ENCODE measurements around the gene RAVER1.
"Not testable (repeated sequence)": the region's sequence is repeated elsewhere in the genome, so short reads cannot be mapped to it uniquely, and the experiment has no call there.

RAVER1 gene

DNA sequence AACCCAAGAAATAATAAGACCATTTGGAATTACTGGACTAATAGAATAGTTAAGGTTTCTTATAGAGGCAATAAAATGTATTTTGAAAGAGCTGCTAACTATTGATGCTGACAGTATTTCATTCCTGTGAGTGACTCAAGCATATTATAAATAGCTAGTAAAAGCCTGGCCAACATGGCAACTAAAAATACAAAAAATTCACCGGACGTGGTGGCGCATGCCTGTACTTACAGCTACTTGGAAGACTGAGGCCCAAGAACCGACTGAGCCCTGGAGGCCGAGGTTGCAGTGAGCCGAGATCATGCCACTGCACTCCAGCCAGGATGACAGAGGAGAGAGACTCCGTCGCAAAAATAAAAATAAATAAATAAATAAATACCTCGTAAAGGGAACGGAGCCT, 11.5 kb upstream of the RAVER1 start:
- DNase-seq (ENCODE audit: low read depth): no peak

DNA sequence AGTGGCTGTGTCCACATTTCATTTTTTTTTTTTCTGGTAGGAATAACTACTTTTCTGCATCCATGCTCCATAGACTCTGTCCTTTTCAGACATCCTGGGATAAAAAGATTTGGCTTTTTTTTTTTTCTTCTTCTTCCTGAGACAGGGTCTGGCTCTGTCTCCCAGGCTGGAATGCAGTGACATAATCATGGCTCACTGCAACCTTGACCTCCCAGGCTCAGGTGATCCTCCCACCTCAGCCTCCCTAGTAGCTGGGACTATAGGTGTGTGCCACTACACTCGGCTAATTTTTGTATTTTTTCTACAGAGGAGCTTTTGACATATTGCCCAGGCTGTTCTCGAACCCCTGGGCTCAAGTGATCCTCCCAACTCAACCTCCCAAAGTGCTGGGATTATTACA, 10.2 kb upstream of the RAVER1 start:
- DNase-seq (ENCODE audit: low read depth): no peak

DNA sequence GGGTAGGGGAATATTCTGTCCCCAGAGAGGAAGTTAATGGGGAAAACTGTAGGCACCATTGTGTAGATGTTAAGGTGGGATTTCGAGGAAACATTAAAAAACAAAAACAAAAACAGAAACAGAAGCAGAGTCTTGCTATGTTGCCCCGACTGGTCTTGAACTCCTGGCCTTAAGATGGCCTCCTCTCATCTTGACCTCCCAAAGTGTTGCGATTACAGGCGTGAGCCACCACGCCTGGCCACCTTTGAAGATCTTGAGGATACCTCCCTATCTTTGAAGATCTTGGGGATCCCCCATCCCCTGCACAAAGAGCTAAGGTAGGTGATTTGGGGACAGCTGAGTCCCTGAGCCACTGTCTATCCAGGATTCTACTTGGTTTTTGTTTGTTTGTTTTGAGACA, 6.6 kb upstream of the RAVER1 start:
- no peak for DNase-seq (ENCODE audit: low read depth)

DNA sequence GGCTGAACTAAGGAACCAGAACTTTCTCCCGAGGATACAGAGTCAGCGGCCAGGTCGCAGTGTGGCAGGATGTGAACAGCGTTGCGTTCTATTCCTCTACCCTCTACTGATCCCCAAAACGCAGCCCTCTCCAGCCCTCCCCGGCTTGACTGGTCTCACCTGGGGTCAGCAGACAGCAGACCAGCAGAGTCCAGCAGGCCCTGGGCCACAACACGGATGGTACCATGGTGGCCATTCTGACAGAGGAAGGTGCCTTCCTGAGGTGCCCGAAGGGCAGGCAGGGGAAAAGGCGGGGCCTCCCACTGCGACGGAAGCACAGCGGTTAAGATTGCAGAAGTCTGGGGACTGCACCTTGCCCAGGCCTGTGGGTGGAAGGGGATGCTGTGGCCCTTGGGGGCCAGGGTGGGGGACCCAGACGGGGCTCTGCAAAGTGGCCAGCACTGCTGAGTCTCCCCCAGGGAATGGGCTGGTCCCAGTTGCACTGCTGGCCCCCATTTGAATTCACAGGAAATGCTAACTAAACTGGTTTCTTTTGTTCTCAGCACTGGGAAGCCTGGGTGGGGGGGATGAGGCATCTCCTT, 6.1 kb upstream of the RAVER1 start, which contains the start of gene ICAM3:
Gene ICAM3, minus strand, starts transcription at position 245 of the 581 bp plus-strand sequence. Its CDS starts 10 bp downstream, at position 235.
- DNase-seq (ENCODE audit: low read depth): peak; percentile 59

DNA sequence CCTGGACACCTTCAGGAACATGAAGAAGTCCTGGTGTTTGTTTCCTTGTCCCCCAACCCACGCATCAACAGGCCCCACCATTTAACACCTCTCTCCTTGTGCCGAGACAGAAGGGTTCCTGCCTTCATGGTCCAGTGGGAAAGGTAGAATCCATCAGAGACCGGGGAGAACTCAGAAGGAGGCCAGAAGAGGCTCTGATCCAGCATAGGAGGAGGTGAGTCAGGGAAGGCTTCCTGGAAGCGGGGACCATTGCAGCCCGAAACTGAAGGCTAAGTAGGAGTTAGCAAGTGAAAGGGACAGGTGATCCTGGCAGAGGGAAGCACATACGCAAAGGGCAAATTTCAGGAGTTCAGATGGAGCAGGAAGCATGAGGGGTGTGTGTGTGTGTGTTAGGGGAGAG, 5.6 kb upstream of the RAVER1 start:
- DNase-seq (ENCODE audit: low read depth): no peak

DNA sequence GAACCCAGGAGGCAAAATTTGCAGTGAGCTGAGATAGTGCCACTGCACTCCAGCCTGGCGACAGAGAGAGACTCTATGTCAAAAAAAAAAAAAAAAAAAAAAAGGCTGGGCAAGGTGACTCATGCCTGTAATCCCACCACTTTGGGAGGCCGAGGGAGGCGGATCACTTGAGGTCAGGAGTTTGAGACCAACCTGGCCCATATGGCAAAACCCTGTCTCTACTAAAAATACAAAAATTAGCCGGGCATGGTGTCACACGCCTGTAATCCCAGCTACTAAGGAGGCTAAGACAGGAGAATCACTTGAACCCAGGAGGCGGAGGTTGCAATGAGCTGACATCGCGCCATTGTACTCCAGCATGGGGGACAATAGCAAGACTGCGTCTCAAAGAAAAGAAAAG, 3.4 kb upstream of the RAVER1 start:
- not testable (repeated sequence) for DNase-seq (ENCODE audit: low read depth)

DNA sequence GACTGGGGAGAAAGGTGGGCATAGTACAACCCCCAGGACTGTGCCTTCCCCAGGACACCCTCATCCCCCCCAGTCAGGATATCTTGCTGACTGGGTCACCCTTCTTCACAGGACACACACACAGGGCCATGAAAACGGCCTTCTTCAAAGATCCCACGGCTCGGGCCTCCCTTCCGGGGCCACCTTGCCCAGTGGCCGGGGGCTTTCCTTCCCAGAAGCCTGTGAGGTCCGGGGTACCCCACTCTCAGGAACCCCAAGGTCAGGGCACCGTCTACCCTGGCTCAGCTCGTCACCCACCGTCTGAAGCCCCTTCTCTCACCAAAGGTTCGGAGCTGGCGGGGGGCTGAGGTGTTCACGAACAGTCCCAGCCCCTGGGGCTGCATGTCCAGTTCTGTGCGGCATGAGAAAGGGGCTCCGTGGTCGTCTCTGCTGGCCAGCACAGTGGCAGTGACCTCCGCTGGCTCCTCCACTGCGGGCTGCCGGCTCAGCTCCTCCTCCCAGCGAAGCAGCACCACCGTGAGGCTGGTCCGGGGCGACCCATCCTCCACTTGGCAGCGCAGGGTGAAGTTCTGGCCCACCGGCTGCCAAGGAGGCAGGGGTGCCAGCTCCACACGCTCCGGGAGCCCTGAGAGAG, 2.1 kb upstream of the RAVER1 start:
- DNase-seq (ENCODE audit: low read depth): no peak

DNA sequence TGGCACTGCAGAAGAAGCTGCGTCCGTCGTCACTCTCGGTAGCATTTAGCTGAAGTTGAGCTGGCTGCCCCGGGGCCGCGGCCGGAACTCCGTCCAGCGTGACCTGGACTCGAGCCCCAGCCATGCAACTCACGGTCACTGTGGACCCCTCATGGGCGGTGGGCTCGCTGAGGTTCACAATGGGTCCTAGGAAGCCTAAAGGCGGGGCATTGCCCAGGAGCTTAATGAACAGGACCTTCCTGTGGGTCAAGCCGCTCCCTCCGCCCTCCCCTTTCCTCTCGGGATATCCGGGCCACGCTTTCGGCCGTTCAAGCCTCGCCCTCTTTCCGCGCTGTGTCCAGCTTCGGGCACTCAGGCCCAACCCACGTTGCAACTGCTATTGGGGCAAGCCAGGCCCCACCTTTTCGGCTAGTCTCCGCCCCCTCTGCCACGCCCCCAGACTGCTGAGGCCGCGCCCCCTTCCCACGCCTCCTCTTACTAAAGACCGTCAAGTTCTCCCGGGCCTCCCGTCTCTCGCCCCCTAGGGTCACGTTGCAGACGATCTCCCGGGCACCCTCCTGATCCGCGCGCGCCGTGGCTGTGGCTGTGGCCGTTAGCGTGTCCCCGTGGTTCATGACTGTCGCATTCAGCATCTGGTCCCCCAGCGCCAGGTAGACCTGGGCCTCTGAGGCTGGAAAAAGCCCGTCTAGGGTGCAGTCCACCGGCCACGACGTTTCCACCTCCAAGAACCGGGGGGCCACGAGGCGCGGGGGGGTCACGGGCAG, 1.4 kb upstream of the RAVER1 start:
- DNase-seq (ENCODE audit: low read depth): peak; percentile 40

DNA sequence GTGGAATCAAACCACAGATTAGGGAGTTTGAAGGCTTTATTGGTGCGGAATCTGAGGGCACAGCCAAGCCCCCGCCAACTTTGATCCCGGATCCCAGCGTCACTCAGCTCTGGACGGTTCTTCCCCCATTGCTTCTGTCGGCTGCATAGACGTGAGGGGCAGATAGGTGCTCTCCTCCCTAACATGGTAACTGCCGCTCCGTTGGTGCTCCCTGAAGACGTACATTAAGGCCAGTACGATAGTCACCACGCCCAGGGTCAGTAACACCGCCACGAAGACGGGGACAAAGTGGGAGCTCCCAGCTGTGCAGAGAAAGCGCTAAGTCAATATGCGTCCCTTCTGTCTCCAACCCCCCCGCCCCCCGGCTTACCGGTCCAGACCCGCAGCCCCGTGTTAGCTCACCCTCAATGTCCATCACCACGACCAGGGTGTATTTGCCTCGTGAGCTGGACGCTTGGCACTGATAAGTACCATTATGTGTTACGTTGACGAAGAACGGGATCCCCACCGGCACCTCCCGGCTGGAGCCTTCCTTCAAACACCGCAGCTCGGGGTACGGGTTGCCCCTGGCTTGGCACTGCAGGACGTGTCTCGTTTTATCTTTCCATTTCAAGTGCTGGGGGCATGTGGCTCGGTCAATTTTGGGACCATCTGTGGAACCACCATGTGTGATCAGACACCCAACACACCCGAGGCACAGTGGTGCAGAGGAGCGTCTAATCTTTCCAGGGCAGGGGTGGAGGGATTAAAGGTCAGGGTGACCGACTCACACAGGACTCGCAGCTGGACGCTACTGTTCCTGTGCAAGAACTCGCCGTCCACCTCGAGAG, 644 bp upstream of the RAVER1 start:
- no peak for DNase-seq (ENCODE audit: low read depth)

DNA sequence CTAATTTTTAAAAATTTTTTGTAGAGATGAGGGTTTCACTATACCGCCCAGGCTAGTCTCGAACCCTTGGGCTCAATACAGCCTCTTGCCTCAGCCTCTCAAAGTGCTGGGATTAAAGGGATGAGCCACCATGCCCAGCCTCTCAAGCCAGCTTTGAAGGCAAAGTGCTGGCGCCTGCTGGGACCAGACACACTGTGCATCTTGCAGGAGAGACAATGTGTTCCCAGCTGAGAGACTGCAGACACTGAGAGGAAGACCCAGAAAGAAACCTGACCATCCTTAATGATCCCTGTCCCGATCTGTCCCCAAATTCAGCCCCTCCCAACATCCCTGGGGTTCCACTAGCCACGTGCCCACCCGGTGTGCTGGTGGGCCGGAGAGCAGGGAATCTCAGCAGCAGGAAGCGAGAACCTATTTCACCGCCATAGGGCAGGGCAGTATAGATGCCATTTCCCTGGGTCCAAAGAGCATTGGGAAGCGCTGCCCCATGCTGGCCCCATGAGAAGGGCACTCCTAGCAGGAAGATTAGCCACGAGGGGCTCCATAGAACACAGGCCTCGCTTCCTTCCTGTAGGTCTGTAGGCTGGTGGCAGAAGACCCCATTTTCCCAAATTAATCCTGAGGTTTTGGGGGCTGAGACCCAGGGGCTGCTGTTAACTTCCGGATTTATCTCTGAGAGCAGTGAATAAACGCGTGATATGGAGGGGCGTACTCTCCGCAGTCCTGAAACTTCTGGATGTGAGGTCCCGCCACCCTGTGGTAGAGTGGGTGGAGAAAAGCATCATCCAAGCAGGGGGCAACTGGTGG, 968 bp downstream of the RAVER1 start:
- DNase-seq (ENCODE audit: low read depth): no peak

DNA sequence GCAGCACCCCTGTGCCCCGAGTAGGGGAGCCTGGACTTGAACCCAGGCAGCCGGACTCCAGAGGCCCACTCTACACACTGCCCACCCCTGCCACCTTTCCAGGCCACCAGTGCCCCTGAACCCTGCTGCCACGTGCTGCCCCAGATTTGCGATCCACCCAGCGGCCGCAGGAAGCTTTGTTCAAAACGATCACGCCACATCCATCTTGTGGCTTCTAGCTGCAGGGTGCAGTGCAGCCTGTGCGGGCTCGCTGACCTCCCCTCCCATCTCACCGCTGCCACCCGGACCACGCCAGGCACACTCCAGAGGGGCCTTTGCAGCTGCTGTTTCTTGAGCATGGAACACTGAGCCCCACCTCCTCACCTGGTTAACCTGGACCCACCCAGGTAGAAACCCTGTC, 3.8 kb downstream of the RAVER1 start:
- no peak for DNase-seq (ENCODE audit: low read depth)

DNA sequence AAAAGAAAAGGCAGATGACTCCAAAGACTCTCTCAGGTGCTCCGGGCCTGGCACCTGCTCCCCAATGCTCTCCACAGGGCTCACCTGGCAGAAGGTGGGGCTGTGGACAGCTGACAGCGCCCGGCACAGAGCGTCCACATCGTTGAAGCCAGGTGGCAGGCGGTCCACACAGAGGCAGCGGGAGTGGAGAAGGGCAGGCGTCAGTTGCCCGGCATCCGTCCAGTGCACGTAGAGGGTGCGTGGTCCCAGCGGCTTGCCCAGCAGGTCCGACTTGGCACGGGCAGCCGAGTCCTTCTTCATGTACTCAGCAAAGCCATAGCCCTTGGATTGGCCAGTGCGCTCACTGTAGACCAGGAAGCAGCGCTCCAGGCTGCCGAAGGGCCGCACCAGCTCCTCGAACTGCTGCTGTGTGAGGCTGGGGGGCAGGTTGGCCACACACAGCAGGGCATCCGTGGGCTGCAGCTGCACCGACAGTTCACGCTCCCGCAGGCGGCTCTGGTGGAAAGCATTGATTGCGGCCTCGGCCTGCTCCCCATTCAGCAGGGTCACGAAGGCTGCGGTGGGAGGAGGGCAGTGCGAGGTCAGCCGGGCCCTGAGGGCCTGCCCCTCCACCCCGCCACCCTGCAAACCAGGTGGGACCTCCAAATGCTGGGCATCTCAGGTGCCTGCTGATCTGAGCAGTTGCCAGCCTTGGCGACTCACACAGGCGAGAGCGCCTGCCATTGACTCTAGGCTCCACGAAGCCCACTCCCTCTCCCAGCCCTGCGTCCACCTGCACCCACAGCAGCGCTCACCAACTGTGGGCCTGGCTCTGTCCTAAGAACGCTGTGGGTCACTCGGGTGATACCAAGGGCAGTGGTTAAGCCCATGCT, 4.5 kb downstream of the RAVER1 start:
- no peak for DNase-seq (ENCODE audit: low read depth)

DNA sequence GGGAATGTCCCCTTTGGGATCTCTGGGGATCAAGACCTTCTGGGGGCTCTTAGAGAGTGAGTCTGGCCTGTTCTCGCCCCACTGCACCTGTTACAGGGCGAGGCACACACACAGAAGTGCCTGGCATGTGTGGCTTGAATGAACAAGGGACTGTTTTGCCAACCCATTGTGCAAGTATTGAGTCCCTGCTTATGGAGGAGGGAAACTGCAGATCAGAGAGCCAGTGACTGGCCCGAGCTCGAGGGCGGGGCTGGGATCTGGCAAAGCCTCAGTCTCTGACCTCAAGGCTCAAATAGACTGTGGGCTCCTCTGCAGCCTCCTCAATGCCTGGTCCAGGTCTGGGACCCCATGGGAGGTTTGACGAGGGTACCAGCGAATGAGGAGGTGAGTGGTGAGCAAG, 5.5 kb downstream of the RAVER1 start:
- DNase-seq (ENCODE audit: low read depth): no peak

DNA sequence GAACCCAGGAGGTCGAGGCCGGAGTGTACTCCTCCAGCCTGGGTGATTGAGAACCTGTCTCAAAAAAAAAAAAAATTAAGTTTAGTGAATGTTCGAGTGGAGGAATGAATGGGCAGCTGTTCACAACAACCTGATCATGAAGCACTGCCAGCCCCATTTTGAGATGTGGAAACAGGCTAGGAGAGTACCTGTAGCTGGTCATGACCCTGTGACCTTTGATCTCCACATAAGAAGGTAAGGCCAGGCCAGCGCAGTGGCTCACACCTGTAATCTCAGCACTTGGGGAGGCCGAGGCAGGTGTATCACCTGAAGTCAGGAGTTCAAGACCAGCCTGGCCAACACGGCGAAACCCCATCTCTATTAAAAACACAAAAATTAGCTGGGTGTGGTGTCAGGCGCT, 7.6 kb downstream of the RAVER1 start:
- no peak for DNase-seq (ENCODE audit: low read depth)

DNA sequence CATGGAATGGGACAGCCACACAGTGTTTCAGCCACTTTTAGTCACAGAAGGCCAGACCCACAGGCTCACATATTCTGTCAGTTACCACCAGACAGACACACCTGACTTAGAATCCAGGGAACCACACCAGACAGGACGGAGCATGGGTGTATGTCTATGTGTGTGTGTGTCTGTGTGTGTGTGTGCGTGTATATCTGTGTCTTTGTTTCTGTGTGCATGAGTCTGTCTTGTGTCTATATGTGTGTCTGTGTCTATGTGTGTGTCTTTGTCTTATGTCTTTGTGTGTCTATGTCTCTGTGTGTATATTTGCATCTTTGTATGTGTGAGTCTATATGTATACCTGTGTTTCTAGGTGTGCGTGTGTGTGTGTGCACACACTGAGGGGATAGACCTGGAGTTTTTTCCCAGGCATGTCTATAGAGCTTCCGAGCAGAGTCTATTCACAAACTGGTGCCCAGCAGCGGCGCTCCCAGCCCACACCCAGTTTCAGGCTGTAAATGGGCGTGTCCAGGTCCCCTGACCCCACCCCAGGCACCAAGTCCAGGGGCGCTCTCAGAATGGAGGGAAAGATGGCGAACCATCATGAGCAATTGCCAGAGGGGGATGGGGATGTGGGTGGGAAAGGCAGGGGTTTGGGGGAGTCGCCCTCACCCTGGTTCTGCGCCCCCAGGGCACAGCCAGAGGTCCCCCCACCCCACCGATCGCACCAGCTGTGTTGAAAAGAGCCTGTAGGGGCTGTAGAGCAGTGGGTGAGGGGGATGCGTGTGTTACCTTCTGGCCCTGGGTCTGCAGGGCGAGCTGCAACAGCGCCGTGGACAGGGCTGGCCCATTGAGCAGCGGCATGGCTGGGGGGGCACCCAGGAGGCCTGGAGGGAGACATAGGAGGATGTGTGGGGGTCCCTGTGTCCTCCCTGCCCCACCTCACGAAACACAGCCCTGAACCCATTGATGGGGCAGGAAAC, 11.2 kb downstream of the RAVER1 start:
- DNase-seq (ENCODE audit: low read depth): no peak

DNA sequence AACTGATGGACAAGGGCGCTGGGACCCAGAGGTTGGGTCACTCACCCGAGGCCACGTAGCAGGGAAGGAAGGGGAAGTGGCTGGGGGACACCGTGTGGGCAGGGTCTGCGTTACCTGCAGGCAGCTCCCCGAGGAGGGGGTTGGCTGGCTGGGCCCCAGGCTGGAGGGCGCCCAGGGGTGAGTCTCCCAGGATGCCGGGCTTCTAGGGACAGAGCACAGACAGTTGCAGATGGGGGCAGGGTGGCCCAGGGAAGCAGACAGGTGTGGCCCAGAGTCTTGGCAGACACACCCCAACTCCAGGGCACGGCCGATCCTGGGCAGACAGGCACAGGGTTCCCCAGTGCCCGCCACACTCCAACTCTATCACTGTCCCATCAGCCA, 11.9 kb downstream of the RAVER1 start:
- DNase-seq (ENCODE audit: low read depth): no peak

DNA sequence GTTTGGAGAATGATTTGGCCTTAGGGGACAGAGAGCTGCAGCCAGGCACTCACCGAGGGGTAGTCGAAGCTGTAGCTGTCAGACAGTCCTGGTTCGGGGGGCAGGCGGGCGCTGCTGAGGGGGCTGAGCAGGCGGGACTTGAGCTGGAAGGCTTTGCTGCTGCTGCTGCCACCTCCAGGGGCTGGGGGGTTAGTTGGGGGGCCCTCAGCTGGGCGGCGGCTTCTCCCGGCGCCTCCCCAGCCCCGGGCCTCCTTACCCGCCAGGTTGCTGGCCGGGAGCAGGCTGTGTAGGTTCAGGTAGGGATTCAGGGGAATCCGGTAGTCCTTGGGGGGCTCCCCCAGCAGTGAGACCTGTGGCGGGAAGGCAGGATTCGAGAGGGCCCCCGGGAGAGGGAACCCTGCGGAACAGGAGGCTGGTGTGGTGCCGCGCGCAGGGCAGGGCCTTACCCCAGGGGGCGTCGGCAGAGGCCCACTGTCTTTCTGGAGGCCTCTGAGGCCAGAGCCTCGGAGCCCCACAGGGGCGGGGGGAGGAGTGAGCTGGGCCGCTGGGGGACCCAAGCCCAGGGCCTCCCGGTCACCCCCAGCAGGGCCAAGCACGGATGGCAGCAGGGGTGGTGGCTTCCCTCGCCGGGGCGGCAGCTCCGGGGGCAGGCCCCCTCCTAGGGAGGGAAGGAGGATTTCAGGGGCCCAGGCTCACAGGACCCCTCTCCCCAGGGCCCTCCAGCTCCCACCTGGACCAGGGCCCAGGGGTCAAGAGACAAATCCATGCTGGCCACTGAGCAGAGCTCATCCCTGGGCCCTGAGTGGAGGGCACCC, 12.5 kb downstream of the RAVER1 start:
- no peak for DNase-seq (ENCODE audit: low read depth)

DNA sequence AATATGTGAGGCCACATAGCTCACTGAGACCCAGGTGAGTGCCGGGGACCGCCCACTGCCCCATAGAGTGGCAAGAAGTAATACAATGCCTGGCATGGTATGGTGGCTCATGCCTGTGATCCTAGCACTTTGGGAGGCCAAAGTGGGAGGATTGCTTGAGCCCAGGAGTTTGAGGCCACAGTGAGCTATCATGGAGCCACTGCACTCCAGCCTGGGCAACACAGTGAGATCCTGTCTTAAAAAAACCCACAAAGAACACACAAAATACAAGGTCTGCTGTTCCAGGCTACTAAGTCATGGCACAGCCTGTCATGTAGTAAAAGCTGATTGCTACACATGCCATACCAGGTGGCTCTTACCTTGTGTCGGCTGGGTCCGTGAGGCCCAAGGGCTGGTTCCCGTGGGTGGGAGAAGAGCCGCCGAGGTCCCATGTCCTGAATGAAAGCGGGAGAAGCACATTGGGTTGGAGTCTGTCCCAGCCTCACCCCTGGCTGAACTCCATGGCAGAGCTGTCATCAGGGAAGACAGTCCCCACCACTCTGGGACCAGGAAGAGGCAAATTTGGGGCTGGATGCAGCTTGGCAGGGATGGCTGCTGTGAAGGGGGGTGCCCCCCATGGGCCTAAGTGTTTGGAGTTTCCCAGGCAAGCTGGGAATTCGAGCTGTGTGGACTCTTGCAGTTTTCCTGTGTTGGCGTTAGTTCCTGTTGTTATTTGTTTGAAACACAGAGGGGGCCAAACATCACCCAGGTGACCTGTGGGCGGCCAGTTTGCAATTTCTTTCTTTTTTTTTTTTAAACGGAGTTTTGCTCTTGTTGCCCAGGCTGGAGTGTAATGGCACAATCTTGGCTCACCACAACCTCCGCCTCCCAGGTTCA, 14.3 kb downstream of the RAVER1 start:
- DNase-seq (ENCODE audit: low read depth): no peak
